ENCODE results near the gene VSIG4.
"Not testable (repeated sequence)": the region's sequence is repeated elsewhere in the genome, so short reads cannot be mapped to it uniquely, and the experiment has no call there.

Gene VSIG4

DNA sequence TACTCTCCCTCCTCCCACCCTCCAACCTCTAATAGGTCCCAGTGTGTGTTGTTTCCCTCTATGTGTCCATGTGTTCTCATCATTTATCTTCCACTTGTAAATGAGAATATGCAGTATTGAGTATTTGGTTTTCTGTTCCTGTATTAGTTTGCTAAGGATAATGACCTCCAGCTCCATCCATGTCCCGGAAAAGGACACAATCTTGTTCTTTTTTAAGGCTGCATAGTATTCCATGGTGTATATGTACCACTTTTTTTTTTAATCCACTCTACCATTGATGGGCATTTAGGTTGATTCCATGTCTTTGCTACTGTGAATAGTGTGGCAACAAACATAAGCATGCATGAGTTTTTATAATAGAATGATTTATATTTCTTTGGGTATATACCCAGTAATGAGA lies 62.7 kb downstream of the VSIG4 start:
- DNase-seq (ENCODE audit: low spot score): not testable (repeated sequence)

DNA sequence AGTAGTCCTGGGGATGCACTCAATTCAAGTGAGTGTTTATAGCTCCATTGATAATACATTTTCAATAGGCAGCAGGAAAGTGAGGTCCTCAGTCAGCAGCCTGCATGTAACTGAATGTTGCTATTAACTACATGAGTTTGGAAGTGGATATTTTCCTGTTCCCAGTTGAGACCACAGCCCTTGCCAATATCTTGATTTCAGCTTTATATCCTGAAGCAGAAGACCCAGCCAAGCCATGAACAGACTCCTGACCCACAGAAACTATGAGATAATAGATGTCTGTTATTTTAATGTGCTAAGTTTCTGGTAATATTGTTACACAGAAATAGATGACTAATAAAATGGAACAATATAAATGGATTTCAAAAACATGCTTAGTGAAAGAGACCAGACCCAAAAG lies 63.7 kb downstream of the VSIG4 start:
- DNase-seq (ENCODE audit: low spot score): no peak

DNA sequence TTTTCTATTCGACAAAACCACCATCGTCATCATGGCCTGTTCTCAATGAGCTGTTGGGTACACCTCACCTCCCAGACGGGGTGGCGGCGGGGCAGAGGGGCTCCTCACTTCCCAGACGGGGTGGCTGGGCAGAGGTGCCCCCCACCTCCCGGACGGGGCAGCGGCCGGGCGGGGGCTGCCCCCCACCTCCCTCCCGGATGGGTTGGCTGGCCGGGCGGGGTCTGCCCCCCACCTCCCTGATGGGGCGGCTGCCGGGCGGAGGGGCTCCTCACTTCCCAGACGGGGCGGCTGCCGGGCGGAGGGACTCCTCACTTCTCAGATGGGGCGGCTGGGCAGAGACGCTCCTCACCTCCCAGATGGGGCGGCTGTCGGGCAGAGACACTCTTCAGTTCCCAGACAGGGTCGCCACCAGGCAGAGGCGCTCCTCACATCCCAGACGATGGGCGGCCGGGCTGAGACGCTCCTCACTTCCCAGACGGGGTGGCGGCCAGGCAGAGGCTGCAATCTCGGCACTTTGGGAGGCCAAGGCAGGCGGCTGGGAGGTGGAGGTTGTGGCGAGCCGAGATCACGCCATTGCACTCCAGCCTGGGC lies 64.6 kb downstream of the VSIG4 start:
- DNase-seq (ENCODE audit: low spot score): not testable (repeated sequence)
